Vagina (tissue), 2 donors: ENCODE data around the gene TNNT2.

Source experiments
- CTCF ChIP-seq, 3 experiments: fragments of 450-650 bp in 2 of 3; fragments of 200-600 bp in 1 of 3; sonication (generic) in 1 of 3; IDR thresholded peaks; one replicate each; pipeline ENCODE4 v1.5.1; 2017 to 2019; ENCODE audit warnings: antibody characterized with exemption in 3 of 3, mild to moderate bottlenecking in 2 of 3, moderate library complexity in 2 of 3
- POLR2A ChIP-seq, 2 donors: fragments of 450-650 bp; IDR thresholded peaks; one replicate each; pipeline ENCODE4 v1.6.1; 2017; ENCODE audit warnings: antibody characterized with exemption in 2 of 2, mild to moderate bottlenecking in 2 of 2, moderate library complexity in 2 of 2
- POLR2AphosphoS5 ChIP-seq, 2 donors: sonication (generic); formaldehyde crosslinking; IDR thresholded peaks; one replicate each; pipeline ENCODE4 v1.9.0; 2017; ENCODE audit warnings: antibody characterized with exemption in 2 of 2, mild to moderate bottlenecking in 2 of 2, low read depth in 1 of 2; ENCODE audit not compliant: insufficient read depth in 1 of 2

GRCh38 chr1:201329801-201330200 lies 47.7 kb downstream of the TNNT2 start:
- TF ChIP-seq CTCF (IDR thresholded peaks at IDR 0.05) (no peak), POLR2A (IDR thresholded peaks at IDR 0.05) (no peak), POLR2AphosphoS5 (IDR thresholded peaks at IDR 0.05; ENCODE audit: insufficient read depth in 1 of 2, low read depth in 1 of 2) (no peak)
